ENCODE results near the gene TMEM41A.
"Not testable (repeated sequence)": the region's sequence is repeated elsewhere in the genome, so short reads cannot be mapped to it uniquely, and the experiment has no call there.

TMEM41A gene

DNA sequence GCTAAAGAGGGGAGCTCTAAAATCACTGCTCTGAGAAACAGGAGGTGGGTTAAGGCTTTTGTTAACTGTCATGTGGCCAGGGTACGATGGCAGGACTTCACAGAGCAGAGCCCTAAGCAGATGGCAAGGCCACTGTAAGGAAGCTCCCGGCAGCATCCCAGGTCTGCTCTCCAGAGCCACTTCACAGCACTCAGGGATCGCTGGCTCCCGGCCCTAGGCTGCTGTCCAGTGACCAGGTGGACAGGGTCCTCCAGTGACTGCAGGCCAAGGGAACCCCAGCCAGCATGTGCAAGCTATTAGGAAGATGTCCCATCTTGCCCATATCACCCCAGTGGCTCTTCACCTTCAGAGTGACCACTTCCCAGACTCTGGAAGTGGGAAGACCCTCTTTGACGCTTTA lies 10.4 kb downstream of the TMEM41A start:
- no peak for DNase-seq (ENCODE audit: low spot score)

DNA sequence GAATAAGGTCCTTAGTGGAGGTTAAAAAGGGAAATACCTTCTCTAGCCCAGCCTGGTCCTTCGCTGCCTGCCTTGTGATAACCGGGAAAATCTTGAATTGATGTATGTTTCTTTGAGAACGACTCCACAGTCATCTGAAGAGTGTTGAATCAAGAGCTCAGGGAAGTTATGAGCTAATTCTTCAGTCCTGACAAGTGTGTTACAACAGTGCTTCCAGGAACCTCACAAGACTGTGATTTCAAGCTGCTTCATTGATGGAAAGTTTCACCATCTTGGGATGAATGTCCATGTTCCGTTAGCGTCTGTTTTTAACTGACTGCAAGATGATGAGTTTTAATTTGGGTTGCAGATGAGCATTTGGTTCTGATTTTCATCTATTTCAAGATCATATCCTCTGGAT lies 12.4 kb downstream of the TMEM41A start:
- no peak for DNase-seq (ENCODE audit: low spot score)

DNA sequence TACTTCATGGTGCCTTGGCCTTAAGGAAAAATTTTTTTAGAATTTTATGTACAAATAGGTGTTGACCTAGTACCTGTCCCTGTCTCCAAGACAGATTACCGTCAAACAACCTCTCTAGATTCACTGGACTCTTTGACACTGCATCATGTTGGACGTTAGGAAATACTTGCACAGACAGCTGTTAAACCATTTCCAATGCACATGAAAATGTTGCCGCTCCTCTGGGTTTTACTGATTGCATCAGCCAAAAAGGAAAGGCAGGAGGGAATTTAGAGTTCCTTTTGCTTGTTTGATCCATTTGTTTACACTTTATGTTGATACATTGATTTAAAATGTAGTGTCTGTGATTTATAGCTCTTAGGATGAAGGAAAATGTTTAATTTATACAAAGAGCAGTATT lies 14.5 kb downstream of the TMEM41A start:
- DNase-seq (ENCODE audit: low spot score) = no peak

DNA sequence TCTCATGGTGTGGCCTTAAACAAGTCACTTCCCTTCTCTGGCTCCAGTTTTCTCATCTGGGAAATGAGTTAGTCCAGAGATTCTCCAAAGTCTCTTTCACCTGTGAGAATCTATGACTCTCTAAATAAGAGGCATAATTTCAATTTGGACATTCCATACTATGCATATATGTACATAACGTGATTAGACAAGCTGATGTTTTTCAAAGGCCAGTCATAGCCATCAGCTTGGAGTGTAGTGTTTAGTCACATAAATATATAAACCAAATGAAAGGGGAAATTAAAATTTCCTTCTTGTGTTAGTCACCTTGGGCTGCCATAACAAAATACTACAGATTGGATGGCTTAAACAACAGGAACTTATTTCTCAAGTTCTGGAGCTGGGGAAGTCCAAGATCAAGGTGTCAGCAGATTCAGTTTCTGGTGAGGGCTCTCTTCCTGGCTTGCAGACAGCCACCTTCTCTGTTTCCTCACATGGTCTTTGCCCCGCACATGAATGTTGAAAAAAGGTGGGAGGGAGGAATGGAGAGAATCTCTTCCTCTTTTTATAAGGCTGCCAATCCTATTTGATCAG lies 19.4 kb downstream of the TMEM41A start:
- no peak for DNase-seq (ENCODE audit: low spot score)

DNA sequence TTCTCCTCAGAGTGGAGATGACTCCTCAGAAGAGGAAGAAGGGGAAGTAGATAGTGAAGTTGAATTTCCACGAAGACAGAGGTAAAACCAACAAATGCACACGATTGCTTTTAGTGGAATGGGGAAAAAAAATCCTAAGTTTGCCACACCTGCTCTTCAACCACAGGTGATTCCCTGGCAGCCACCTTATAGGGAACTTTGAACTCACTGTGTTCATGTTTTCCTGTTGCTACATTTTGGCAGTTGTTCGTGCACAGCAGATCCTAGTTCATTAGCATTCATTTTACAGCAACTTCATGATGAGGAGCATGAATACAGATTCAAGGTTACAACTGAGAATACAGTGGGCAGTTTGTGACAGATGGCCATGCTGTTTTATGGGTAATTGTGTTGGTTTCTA lies 21.5 kb downstream of the TMEM41A start:
- DNase-seq (ENCODE audit: low spot score) = no peak

DNA sequence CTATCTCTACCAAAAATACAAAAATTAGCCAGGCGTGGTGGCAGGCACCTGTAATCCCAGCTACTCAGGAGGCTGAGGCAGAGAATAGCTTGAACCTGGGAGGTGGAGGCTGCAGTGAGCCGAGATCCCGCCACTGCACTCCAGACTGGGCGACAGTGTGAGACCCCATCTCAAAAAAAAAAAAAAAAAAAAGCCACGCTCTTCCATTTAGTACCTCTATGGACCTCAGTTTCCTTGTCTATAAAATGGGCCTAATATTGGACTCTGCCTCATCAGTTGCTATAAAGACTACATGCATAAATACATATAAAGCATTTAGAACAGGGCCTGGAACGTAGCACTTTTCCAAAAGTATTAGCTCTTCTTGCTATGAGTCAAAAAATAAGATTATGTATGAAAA lies 23.9 kb downstream of the TMEM41A start:
- not testable (repeated sequence) for DNase-seq (ENCODE audit: low spot score)

DNA sequence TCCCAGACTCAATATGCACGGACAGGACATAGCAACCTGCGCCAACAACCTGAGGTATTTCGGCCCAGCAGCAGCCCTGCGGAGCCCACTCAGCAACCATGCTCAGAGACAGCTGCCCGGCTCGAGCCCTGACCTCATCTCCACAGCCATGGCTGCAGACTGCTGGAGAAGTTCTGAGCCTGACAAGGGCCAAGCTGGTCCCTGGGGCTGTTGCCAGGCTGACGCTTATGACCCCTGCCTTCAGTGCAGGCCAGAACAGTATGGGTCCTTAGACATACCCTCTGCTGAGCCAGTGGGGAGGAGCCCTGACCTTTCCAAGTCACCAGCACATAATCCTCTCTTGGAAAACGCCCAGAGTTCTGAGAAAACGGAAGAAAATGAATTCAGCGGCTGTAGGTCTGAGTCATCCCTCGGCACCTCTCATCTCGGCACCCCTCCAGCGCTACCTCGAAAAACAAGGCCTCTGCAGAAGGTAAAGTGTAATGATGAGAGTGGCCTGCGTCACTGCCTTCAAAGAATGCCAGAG lies 25.5 kb downstream of the TMEM41A start:
- DNase-seq (ENCODE audit: low spot score) = no peak

DNA sequence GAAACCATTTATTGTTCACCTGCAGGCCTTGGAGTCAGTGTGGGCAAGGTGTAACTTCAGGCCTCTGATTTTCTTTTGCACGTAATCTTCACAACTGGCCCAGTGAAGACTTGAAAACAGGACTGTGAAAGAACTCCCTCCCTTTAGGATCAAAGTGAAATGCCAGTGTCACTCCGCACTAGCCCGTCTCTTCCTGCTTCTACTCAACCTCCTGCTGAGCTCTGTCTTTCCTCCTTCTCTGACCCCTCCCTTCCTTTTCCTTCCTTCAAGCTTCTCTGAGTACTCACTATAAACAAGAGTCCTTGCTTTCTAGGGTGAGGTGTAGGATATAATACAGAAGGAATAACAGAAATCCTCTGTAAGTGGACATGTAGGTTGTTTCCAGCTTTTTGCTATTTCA lies 28.5 kb downstream of the TMEM41A start:
- DNase-seq (ENCODE audit: low spot score) = no peak

DNA sequence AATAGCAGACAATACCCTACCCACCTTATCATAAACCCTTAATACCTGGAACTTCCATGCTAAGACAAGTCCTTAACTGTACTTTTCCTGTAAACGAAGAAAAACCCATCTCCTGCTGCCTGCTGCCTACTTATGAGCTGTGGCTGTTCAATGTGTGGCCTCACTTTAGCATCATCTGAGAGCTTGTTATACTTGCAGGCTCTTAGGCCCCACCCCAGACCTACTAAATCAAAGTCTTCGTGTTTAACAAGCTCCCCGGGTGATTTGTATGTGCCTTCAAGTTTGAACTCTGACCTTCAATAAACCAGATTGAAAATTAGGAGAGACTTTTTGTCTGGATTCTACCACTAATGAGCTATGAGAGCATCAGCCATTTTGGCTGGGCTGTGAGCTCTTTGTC lies 29.3 kb downstream of the TMEM41A start:
- DNase-seq (ENCODE audit: low spot score) = no peak

DNA sequence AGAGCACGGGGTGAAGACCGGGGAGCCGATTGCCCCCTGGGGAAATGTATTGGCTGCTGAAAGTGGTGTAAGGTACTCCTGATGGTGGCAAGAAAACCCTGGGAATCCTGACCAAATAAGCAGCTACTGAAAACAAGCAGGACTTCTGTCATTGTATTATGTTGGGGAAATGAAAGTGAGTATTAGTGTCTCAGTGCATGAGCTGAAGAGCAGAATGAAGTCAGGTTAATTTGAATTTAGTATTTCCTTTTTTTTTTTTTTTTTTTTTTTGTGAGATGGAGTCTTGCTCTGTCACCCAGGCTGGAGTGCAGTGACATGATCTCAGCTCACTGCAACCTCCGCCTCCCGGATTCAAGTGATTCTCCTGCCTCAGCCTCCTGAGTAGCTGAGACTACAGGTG lies 32.7 kb downstream of the TMEM41A start:
- not testable (repeated sequence) for DNase-seq (ENCODE audit: low spot score)

DNA sequence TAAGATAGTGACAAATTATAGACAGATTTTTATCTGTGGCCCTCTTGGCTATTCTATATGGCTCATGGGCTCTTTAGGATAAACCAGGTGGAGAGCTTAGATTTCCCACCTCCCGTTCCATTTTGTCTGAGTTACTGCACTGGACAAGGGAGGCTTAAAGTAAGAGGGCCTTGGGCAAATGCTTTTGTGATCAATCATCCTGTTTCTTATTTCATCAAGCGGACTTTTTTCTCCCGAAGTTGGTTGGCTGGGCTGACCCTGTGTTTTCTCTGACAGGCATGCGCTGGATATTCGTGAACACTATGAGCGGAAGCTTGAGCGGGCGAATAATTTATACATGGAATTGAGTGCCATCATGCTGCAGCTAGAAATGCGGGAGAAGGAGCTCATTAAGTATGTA lies 33.4 kb downstream of the TMEM41A start:
- no peak for DNase-seq (ENCODE audit: low spot score)

DNA sequence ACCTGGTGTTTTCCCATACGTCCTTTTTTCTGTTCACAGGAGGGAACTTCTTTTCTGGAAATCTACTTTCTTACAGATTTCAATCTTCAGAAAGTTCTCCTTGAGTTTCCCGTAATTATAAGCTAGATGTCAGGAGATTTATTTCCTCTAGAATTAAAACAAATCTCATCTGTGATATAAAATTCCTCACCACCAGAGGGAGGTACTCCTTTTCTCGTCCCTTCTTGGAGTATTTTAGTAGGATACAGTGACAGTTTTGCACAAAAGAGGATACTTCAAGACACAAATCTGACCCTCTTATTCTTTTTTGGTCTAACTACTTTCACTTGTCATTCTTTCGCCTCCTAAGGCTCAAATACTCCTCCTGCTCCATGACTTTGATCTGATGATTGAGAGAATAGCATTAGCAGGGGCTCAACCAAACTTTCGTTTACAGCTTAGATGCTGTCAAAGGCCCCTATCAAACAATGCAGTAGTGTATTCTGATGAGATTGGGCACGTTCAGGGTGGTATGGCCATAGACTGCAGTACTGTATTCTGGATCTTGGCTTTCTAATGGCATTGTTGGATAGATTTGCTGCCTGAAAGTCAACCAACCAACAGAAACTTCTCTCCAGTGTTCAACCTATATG lies 38.0 kb downstream of the TMEM41A start:
- DNase-seq (ENCODE audit: low spot score) = no peak

DNA sequence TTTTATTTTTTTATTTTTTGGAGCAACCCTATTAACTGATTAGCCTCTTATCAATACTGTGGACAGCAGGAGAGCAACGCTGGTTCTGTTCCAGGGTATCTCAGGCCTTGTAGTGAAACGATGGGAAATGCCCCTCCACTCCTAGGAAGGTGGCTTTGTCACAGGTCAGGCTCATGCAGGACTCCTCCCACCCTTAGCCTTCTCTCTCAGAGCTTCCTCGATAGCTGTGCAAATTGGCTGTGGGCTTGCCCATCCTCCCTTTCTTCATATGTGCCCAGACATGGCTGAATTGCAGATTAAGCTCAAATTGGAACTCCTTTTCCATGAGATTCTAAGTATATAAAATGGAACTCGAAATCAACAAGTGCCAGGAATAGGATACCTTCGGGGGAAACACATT lies 38.5 kb downstream of the TMEM41A start:
- no peak for DNase-seq (ENCODE audit: low spot score)

DNA sequence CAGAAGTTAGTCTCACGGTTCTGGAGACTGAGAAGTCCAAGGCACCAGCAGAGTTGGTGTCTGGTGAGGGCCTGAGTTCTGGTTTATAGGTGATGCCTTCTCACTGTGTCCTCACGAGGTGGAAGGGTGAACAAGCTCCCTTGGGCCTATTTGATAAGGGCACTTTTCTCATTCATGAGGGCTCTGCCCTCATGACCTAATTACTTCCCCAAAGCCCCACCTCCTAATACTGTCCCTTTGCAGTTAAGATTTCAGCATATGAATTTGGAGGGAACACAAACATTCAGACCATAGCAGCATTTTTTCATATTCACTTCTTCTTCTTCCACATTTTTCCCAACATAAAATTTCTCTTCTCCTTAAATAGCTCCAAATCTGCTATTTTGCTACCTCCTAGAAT lies 41.5 kb downstream of the TMEM41A start:
- no peak for DNase-seq (ENCODE audit: low spot score)

DNA sequence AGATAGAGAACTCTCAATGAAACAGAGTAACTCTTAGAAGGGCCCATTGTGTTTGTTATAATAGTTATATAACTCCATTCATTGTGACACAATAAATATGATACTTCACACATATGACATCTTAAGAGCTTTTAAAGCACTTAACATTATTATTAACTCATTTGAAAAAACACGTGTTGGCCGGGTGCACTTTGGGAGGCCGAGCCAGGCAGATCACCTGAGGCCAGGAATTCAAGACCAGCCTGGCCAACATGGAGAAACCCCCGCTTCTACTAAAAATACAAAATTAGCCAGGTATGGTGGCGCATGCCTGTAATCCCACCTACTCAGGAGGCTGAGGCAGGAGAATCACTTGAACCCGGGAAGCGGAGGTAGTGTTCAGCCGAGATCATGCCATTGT lies 47.4 kb downstream of the TMEM41A start:
- not testable (repeated sequence) for DNase-seq (ENCODE audit: low spot score)

DNA sequence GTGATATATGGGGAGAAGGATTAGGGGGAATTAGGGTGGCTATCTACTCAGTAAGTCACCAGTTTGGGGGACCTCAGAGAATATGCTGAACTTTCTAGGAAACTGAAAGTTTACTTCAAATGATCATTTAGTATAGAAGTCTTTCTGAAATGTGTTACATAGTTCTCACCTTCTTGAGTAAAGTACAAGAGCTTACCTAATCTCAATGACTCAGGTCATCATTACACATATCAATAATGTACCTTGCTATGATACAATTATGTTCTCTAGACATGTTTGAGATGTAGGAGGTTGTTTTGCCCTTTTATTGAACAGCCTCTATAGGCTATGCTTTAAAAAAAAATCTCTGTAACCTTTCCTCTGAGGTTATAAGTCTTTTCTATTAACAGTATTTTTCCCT lies 50.7 kb downstream of the TMEM41A start:
- no peak for DNase-seq (ENCODE audit: low spot score)

DNA sequence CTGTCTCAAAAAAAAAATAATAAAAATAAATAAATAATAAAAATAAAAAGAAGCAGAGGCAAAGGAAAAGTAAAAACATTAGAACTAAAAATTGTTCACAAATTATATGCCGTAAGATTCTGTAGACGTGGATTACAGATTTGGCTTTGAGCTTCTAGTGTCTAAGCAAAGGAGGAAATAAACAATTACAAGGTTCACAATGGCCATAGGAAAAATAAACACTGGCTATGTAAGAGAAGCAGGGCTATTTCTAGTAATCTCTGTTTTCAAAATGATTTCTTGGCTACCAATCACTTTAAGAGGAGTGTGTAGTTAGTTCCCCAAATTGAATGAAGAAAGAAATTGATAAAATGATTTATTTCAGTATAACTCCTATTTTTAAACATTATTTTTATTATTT lies 54.5 kb downstream of the TMEM41A start:
- no peak for DNase-seq (ENCODE audit: low spot score)

DNA sequence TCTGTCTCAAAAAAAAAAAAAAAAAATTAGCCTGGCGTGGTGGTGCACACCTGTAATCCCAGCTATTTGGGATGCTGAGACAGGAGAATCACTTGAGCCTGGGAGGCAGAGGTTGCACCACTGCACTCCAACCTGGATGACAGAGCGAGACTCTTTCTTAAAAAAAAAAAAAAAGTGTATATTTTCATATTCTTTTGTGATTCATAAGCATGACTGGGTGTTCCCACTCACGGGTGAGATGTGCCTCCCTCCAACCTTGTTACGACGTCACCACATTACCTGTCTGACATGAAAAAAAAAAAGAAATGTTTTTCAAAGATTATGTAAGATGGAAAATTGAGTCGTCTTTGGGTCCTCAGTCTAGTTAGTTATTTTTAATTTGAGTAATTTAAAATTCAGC lies 56.8 kb downstream of the TMEM41A start:
- no peak for DNase-seq (ENCODE audit: low spot score)

DNA sequence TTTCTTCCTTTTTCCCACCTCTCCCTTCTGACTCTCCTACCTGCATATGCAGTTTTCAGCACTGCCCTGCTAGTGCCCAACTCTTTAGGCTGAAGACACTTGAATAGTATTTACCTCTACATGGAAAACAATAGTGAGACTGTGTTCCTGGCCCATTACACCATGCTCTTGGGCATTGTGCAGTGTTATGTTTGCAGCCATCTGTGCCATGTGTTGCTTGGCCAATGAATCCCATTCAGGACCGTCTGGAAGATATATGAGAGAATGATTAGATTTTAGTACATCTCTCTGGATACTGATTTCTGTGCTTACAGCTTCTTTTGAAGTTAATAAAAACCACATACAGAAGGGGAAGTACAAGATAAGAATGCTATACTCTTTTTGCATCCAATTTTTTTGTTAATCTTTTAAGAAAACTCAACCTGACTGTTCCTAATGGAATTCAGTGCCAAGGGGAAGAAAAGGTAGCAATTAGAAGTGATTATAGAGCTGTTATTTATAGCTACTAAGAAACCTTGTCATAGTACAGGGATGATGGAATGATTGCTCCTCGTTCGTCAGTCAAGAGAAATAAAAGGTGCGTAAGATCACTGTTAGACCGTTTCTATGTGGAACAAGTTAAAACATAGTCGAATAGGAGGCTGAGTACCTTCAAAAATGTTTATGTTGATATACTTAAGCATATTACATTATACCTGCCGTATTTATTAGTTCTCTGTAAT lies 58.9 kb downstream of the TMEM41A start:
- peak; percentile 70 for DNase-seq (ENCODE audit: low spot score)
